Esophagus (tissue), 2 donors: ENCODE data around the gene PRKCH. TPM values are rescaled to one million over a fixed set of nuclear protein-coding genes. Genes with fewer than 3 reads are reported as not detected.
A peak's percentile ranks its signal among the peaks of the same experiment; 100 is the strongest.

ENCODE experiments used
- H3K27ac ChIP-seq, 2 donors: one replicate each; pipeline ENCODE4 v1.5.1; 2013; ENCODE audit warnings: low read depth in 2 of 2, mild to moderate bottlenecking in 2 of 2, inconsistent platforms in 1 of 2, low read length in 1 of 2, moderate library complexity in 1 of 2
- H3K27me3 ChIP-seq, 2 donors: one replicate each; pipeline ENCODE4 v1.6.1; 2013; ENCODE audit warnings: low read length in 2 of 2, control low read depth in 1 of 2, mild to moderate bottlenecking in 1 of 2; ENCODE audit not compliant: insufficient read depth in 2 of 2, control insufficient read depth in 1 of 2
- H3K36me3 ChIP-seq, 2 donors: one replicate each; pipeline ENCODE4 v1.6.1; 2013; ENCODE audit warnings: low read length in 1 of 2; ENCODE audit not compliant: control insufficient read depth in 2 of 2, insufficient read depth in 2 of 2
- H3K4me1 ChIP-seq, 2 donors: one replicate each; pipeline ENCODE4 v1.6.1; 2013; ENCODE audit warnings: low read length in 1 of 2; ENCODE audit not compliant: control insufficient read depth in 2 of 2, insufficient read depth in 2 of 2
- H3K4me3 ChIP-seq, 2 donors: one replicate each; pipeline ENCODE4 v1.5.1; 2013; ENCODE audit warnings: low read length in 2 of 2, mild to moderate bottlenecking in 2 of 2, low read depth in 1 of 2, moderate library complexity in 1 of 2
- H3K9me3 ChIP-seq, 2 donors: one replicate each; pipeline ENCODE4 v1.6.1; 2013; ENCODE audit warnings: mild to moderate bottlenecking in 2 of 2, low read depth in 1 of 2, low read length in 1 of 2, moderate library complexity in 1 of 2; ENCODE audit not compliant: control insufficient read depth in 2 of 2, insufficient read depth in 1 of 2
- WGBS, 2 donors: extraction: QIAGEN DNeasy Blood & Tissue Kit; methylation state at CpG; one replicate each; pipeline ENCODE4 v1.1.7; 2013; 5-methylcytosine and 5-hydroxymethylcytosine counted together
- polyA plus RNA-seq, 2 donors: library from polyadenylated mRNA; stranded (reverse); fragments of 200-250 nt; gene quantifications; one replicate each; pipeline ENCODE4 v1.2.3, GENCODE V29; 2013
- donor health status: healthy with polysubstance abuse.
- donor health status: Bipolar disorder and iron deficiency.

The PRKCH gene
- polyA plus RNA-seq, 2 donors = 17.3 to 17.6 TPM

DNA sequence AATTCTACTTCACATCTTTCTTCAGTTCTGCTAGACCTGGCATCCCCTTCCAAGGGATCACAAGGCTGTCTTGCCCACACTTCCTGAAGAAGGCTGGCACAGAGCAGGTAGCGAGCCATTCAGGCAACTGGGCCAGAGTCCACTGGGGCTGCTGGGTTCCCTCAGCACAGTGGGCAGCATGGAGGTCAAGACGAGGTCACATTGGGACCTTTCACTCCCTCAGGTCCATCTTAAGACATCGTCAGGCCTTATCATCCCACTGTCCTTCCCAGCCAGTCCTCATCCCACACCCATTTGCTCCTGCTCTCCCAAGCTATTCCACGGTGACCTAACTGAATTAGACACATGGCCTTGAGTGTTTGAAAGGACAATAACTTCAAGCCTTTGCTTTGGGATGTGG, 230.9 kb downstream of the PRKCH start:
- no peak overlapping the region for H3K4me3 ChIP-seq
- WGBS, 2 donors = 78 to 95% methylated on average over 4 of the region's 4 CpGs
- peak overlapping the region; percentile 2 to 21 for H3K27ac ChIP-seq
- no peaks in the 10 kb centered on the region for H3K9me3 ChIP-seq
- H3K4me1 ChIP-seq = peaks cover 8 to 22% of the 10 kb centered on the region in 2 donors
- peaks cover 0 to 3% of the 10 kb centered on the region in 2 donors for H3K36me3 ChIP-seq
- H3K27me3 ChIP-seq = no peaks in the 10 kb centered on the region

DNA sequence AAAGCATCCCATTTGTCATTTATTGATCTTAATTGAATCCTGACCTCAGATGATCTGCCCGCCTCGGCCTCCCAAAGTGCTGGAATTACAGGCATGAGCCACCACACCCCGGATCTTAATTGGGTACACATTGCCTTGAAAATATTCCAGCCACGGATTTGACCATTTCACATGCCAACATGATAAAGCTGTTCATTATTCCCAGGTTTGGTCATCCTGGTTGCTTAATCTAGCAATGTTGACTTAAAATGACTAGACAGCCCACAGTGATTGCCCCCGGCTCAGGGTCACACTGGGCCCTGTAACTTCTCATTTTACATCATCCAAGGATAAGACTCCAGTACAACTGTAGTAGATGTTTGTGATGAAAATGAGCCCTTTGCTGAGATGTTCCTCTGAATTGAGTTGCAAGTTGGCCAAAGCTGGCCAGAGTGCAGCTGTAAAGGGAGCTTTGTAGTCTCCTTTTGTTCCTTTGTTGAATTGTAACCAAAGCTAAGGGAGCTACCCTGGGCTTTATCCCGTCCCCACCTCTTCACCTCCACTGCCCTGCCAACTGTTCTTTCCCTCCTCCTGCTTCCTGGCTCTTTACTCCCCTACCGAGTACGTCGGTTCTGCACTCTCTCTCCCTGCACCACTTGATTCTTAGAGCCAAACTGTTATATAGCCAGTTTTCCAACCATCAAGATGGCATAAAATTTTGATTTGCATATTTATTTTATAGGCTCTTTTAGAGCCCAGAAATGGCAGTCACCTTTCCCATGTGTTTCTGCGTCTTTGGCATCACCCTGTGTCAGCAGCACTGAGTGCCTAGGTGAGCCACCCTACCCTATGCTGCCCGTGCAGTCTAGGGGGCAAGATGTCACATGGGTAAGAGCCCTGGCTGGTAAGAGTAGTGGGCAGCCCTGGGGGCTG, 232.6 kb downstream of the PRKCH start:
- WGBS, 2 donors = 61 to 74% methylated on average over 11 of the region's 11 CpGs
- H3K4me3 ChIP-seq = no peak overlapping the region
- H3K4me1 ChIP-seq = peaks cover 5 to 26% of the 10 kb centered on the region in 2 donors
- no peaks in the 10 kb centered on the region for H3K9me3 ChIP-seq
- no peaks in the 10 kb centered on the region for H3K27me3 ChIP-seq
- H3K36me3 ChIP-seq = no peaks in the 10 kb centered on the region
- H3K27ac ChIP-seq = peak overlapping the region; percentile 87 to 92

DNA sequence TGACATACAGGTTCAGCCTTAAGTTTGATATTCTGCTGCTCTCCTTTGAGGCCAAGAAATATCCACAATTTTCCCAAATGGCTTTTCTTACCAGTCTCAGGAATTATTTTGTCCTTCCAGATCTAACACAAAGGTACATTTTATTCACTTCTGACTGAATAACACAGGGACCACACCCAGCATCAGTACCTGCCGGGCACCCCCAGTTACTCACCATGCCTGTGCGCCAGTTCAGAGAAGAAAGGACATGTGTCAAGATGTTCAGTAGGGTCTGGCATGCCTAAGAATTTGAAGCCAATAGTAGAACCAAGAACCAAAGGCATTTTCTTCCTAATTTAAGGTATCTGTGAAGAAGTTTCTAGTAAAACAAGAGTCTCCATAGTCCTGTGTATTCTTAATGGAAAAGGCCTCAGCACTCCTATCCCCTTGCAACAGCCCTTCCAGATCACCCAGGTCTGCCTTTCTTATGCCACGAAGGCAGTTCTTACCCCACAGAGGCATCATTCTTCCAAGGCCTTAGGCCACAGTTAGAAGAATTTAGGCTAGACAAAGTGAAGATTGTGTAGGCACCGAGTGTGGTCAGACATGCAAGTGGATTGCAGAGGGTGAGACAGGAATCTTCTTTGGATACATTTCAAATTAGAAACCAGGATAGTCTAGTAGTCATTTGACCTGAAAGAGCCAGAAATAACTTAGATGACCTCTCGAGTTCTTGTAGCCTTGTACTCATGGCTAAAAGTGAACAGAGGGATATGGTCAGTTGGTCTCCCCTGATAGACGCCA, 233.9 kb downstream of the PRKCH start:
- H3K27me3 ChIP-seq = no peaks in the 10 kb centered on the region
- H3K27ac ChIP-seq = peak overlapping the region; percentile 45 to 92
- H3K36me3 ChIP-seq = no peaks in the 10 kb centered on the region
- peaks cover 5 to 26% of the 10 kb centered on the region in 2 donors for H3K4me1 ChIP-seq
- 67 to 76% methylated on average over 6 of the region's 6 CpGs for WGBS, 2 donors
- H3K4me3 ChIP-seq = no peak overlapping the region
- no peaks in the 10 kb centered on the region for H3K9me3 ChIP-seq

GRCh38 chr14:61556455-61556854, 235.1 kb downstream of the PRKCH start:
- 69 to 82% methylated on average over 4 of the region's 4 CpGs for WGBS, 2 donors
- Histone ChIP-seq H3K36me3 (no peaks in the 10 kb centered on the region), H3K4me1 (peaks cover 5 to 28% of the 10 kb centered on the region in 2 donors), H3K27ac (no peak overlapping the region), H3K9me3 (no peaks in the 10 kb centered on the region), H3K27me3 (no peaks in the 10 kb centered on the region), H3K4me3 (no peak overlapping the region)

GRCh38 chr14:61557262-61557661, 235.9 kb downstream of the PRKCH start:
- Histone ChIP-seq H3K36me3 (no peaks in the 10 kb centered on the region), H3K4me3 (no peak overlapping the region), H3K27me3 (no peaks in the 10 kb centered on the region), H3K4me1 (peaks cover 4 to 31% of the 10 kb centered on the region in 2 donors), H3K27ac (no peak overlapping the region), H3K9me3 (no peaks in the 10 kb centered on the region)
- WGBS, 2 donors = 70 to 80% methylated on average over 2 of the region's 2 CpGs

GRCh38 chr14:61557854-61558253, 236.5 kb downstream of the PRKCH start:
- H3K9me3 ChIP-seq = no peaks in the 10 kb centered on the region
- 80 to 85% methylated on average over 5 of the region's 5 CpGs for WGBS, 2 donors
- no peak overlapping the region for H3K27ac ChIP-seq
- H3K4me3 ChIP-seq = no peak overlapping the region
- H3K36me3 ChIP-seq = no peaks in the 10 kb centered on the region
- no peaks in the 10 kb centered on the region for H3K27me3 ChIP-seq
- H3K4me1 ChIP-seq = peaks cover 6 to 31% of the 10 kb centered on the region in 2 donors

DNA sequence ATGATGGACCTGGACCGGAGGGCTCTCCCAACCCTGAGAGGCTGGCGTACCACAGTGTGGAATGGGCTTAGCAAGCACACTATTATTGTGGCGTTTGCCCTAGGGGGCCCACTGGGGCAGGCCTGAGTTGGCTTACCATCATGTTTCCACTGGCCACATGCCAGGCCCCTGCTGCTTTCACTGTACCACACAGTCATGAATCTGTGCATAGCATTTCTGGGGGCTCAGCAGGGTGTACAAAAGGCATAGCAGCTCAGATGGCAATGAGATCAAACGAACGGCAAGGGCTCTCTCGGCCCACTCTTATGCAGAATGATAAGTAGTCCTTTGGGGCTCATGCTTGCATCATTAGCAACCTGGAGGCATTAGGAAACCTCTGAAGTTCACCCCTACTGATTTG, 236.9 kb downstream of the PRKCH start:
- Histone ChIP-seq H3K36me3 (no peaks in the 10 kb centered on the region), H3K4me3 (no peak overlapping the region), H3K9me3 (no peaks in the 10 kb centered on the region), H3K27me3 (no peaks in the 10 kb centered on the region), H3K4me1 (peaks cover 6 to 30% of the 10 kb centered on the region in 2 donors), H3K27ac (no peak overlapping the region)
- 87 to 93% methylated on average over 6 of the region's 6 CpGs for WGBS, 2 donors

- 78 to 95% methylated on average over 14 of the region's 14 CpGs for WGBS, 2 donors
Observed at GRCh38 chr14:61559641-61560201, 238.3 kb downstream of the PRKCH start.

DNA sequence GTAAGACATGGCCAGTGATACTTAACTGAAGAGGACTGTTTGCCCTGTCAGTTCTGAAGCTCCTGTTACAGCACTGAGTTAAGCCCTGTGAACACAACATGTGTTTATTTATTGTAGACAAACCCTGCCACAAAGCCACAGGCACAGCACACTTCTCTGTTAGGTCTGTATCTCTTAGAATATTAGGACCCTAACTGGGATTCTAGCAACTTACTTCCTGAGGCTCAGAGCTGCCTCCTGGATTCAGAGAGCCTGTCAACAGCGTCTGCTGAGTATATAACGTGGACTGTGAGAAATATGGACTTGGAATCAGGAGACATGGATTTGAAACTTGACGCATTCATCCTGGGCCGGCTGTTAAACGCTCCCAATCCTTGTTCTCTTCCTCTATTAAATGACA, 238.9 kb downstream of the PRKCH start:
- H3K4me3 ChIP-seq = no peak overlapping the region
- peaks cover 6 to 22% of the 10 kb centered on the region in 2 donors for H3K4me1 ChIP-seq
- H3K27ac ChIP-seq = peak overlapping the region; percentile 2 to 55
- no peaks in the 10 kb centered on the region for H3K27me3 ChIP-seq
- H3K9me3 ChIP-seq = no peaks in the 10 kb centered on the region
- no peaks in the 10 kb centered on the region for H3K36me3 ChIP-seq
- 59 to 62% methylated on average over 5 of the region's 5 CpGs for WGBS, 2 donors

More at GRCh38 chr14:61559641-61560201, 238.3 kb downstream of the PRKCH start:
- Histone ChIP-seq H3K36me3 (no peaks in the 10 kb centered on the region), H3K4me1 (peaks cover 6 to 23% of the 10 kb centered on the region in 2 donors), H3K4me3 (no peak overlapping the region), H3K27me3 (no peaks in the 10 kb centered on the region), H3K27ac (peak overlapping the region in 1 of 2 donors; percentile 7), H3K9me3 (no peaks in the 10 kb centered on the region)
